ENCODE measurements around the gene XYLT1.

Gene XYLT1

GRCh38 chr16:17470182-17470907 is 415 bp downstream of the XYLT1 start:
- Mint-ChIP-seq H3K27me3 (ENCODE audit: low read depth) (peaks cover 32% of the 10 kb centered on the region), H3K4me1 (peaks cover 34% of the 10 kb centered on the region), H3K27ac (no peak overlapping the region), H3K36me3 (ENCODE audit: low read depth) (no peaks in the 10 kb centered on the region), H3K4me3 (peak overlapping the region; percentile 89 to 91 (median 89)), H3K9me3 (no peaks in the 10 kb centered on the region)
- TF ChIP-seq, protein P1, sequence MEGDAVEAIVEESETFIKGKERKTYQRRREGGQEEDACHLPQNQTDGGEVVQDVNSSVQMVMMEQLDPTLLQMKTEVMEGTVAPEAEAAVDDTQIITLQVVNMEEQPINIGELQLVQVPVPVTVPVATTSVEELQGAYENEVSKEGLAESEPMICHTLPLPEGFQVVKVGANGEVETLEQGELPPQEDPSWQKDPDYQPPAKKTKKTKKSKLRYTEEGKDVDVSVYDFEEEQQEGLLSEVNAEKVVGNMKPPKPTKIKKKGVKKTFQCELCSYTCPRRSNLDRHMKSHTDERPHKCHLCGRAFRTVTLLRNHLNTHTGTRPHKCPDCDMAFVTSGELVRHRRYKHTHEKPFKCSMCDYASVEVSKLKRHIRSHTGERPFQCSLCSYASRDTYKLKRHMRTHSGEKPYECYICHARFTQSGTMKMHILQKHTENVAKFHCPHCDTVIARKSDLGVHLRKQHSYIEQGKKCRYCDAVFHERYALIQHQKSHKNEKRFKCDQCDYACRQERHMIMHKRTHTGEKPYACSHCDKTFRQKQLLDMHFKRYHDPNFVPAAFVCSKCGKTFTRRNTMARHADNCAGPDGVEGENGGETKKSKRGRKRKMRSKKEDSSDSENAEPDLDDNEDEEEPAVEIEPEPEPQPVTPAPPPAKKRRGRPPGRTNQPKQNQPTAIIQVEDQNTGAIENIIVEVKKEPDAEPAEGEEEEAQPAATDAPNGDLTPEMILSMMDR (IDR thresholded peaks at IDR 0.05; ENCODE audit: unreplicated experiment in 3 of 3) = no peak

DNA sequence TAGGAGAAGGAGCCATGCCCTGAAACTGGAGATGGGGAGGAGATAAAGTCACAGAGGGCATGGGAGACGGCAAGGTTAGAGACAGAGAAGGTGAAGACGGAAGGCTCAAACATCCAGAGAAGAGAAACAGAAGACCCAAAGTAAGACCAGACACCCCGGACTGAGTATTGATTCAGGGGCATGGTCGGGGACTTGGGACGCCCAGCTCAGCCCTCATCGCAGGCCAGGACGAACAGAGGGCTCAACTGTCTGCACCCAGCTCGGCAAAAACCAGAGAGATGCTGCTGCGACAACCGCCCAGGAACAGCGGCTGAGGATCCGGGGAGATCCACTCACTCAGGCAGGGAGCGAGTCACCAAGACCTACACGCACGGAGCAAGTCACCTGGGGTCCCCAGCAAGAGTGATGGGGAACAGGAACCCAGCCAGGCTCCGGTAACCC is 999 bp downstream of the XYLT1 start:
- H3K4me1 Mint-ChIP-seq = peaks cover 34% of the 10 kb centered on the region
- no peaks in the 10 kb centered on the region for H3K36me3 Mint-ChIP-seq (ENCODE audit: low read depth)
- H3K27me3 Mint-ChIP-seq (ENCODE audit: low read depth) = peaks cover 26% of the 10 kb centered on the region
- peak overlapping the region; percentile 89 to 91 (median 89) for H3K4me3 Mint-ChIP-seq
- peak overlapping the region; percentile 17 to 32 (median 24) for H3K27ac Mint-ChIP-seq
- TF ChIP-seq, protein P1 (IDR thresholded peaks at IDR 0.05; ENCODE audit: unreplicated experiment in 3 of 3) = no peak
- no peaks in the 10 kb centered on the region for H3K9me3 Mint-ChIP-seq

DNA sequence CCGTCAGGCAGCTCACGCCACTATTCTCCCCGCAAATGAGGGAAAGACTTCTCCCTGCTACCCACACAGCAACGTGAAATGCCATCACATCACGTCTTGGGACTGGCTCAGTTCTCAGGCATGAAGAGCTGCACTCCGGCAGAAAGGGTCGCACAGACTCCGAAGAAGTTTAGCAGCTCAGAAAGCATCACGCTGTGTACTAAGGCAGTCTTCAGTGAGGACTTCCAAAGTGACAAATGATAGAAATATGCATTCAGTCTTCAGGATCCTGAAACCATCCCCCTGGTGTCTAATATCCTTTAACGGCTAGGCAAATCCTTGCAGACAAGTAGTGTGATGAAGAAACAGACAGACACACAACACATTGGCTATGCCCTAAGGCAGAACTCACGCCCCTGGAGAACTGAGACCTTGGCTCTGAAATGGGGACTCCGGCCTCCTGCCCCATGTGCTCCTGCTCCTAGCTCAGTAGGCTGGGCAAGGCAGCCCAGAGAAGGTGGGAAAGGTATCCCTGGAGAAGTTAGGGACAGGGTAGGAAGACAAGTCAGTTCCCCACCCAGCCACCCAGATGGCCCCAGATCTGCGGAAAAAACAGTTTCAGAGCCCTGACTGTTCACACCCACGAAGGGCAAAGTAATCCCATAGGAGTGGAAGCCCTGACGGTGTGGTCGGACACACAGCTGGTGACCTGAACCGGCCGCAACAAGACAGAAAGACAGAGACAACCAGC is 1.6 kb downstream of the XYLT1 start:
- no peaks in the 10 kb centered on the region for H3K36me3 Mint-ChIP-seq (ENCODE audit: low read depth)
- H3K4me3 Mint-ChIP-seq = peak overlapping the region; percentile 89 to 91 (median 89)
- peaks cover 22% of the 10 kb centered on the region for H3K27me3 Mint-ChIP-seq (ENCODE audit: low read depth)

DNA sequence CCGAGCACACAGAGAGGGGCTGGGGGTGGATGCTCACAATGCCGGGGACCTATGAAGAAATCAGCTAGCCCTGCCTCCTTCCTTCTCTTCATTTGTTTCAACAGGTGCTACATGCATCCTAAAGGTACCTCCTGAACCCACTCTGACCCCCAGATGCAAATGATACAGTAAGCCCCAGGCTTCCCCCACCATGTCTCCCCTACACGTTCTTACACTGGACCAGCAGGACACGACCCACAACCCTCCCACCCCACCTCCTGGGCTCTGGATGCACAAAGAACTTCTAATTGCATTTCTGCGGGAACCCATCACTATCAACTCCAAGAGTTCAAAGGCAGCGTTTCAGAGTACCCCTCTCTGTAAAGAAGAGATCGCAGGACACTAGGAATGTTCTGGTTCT is 2.1 kb downstream of the XYLT1 start:
- Mint-ChIP-seq H3K27ac (no peak overlapping the region), H3K9me3 (no peaks in the 10 kb centered on the region), H3K4me1 (peaks cover 34% of the 10 kb centered on the region), H3K4me3 (peak overlapping the region; percentile 89 to 91 (median 89)), H3K27me3 (ENCODE audit: low read depth) (peaks cover 22% of the 10 kb centered on the region), H3K36me3 (ENCODE audit: low read depth) (no peaks in the 10 kb centered on the region)
- TF ChIP-seq, protein P1 (IDR thresholded peaks at IDR 0.05; ENCODE audit: unreplicated experiment in 3 of 3) = no peak

More for the DNA sequence above, 1.6 kb downstream of the XYLT1 start:
- TF ChIP-seq, protein P1 (IDR thresholded peaks at IDR 0.05; ENCODE audit: unreplicated experiment in 3 of 3) = no peak
- peaks cover 34% of the 10 kb centered on the region for H3K4me1 Mint-ChIP-seq
- peak overlapping the region; percentile 17 to 32 (median 24) for H3K27ac Mint-ChIP-seq
- H3K9me3 Mint-ChIP-seq = no peaks in the 10 kb centered on the region

DNA sequence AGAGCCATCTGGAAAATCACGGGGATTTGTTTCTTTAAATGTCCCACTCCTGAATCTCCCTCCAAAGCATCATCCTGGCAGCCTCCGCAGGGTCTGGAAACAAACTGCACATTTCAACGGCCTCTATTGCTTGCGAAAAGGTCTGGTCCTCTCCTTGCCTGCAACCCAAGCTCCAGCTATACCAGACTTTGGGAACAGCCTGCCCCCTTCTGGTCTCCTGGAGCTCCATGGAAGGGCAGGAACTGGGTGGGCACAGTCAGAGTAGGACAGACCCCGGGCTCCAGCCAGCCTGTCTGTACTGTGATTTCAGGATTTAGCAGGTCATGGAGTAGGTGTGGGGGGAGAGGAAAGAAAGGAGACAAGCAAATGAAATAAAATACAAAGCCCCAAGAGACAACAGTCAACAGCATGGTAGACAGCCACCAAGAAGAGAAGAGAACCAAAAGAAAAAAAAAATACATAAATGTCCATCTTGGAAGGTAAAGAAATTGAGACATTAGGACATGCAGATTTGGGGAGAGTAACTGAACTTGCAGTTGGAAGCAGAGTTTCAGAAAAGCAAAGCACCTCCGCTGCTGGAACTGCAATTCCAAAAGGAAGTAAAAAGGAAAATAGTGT is 2.7 kb downstream of the XYLT1 start:
- H3K9me3 Mint-ChIP-seq = no peaks in the 10 kb centered on the region
- TF ChIP-seq, protein P1 (IDR thresholded peaks at IDR 0.05; ENCODE audit: unreplicated experiment in 3 of 3) = peak; percentile 74 to 80 (median 78)
- H3K27me3 Mint-ChIP-seq (ENCODE audit: low read depth) = peaks cover 22% of the 10 kb centered on the region
- H3K4me1 Mint-ChIP-seq = peaks cover 34% of the 10 kb centered on the region
- peak overlapping the region; percentile 0 to 16 (median 8) for H3K27ac Mint-ChIP-seq
- H3K4me3 Mint-ChIP-seq = peak overlapping the region; percentile 85 to 91 (median 89)
- H3K36me3 Mint-ChIP-seq (ENCODE audit: low read depth) = no peaks in the 10 kb centered on the region

Measured in nephron (organoid).